ENCODE data around the gene DCT. TPM values are rescaled to one million over a fixed set of nuclear protein-coding genes. Genes with fewer than 3 reads are reported as not detected.

The DCT gene
- total and polyA plus RNA-seq, 2 of the 8 experiments (the other 6 are each of a cell fraction or from before 2014, with no cell fraction given) = 0.02 TPM; not detected in 1

- Histone ChIP-seq H2AK5ac (ENCODE audit: low read depth, low read length) (no peak overlapping the region), H3K14ac (ENCODE audit: insufficient read length) (no peak overlapping the region), H3K27ac (ENCODE audit: low read depth, low read length) (no peak overlapping the region), H2BK20ac (ENCODE audit: low read length) (no peak overlapping the region), H3K23me2 (ENCODE audit: low read depth, low read length) (no peaks in the 10 kb centered on the region), H3K79me1 (ENCODE audit: low read depth, low read length) (no peaks in the 10 kb centered on the region), H3K9me3 (ENCODE audit: insufficient read depth in 2 of 2, low read depth in 1 of 2, low read length in 1 of 2) (no peaks in the 10 kb centered on the region), H3K36me3 (ENCODE audit: control insufficient read depth in 2 of 4, insufficient read depth in 4 of 4, low read length in 3 of 4) (no peaks in the 10 kb centered on the region), H4K20me1 (replicated peaks in 1 of 2; ENCODE audit: control insufficient read depth in 1 of 2, insufficient read depth in 2 of 2, low read length in 2 of 2) (no peaks in the 10 kb centered on the region), H2BK5ac (ENCODE audit: low read depth, low read length) (no peak overlapping the region), H3K4me1 (replicated peaks in 1 of 4; ENCODE audit: control insufficient read depth in 3 of 4, insufficient read depth in 4 of 4, low read length in 3 of 4) (peaks cover 0 to 3% (median under 1%) of the 10 kb centered on the region in 4 experiments; a peak in 2 of 7 replicates), H3K23ac (ENCODE audit: insufficient read length) (no peak overlapping the region), H3K56ac (replicated peaks; ENCODE audit: insufficient read length, low read depth, low read length) (no peak overlapping the region), H2BK120ac (replicated peaks; ENCODE audit: low read depth, low read length) (no peak overlapping the region), H4K5ac (ENCODE audit: insufficient read length, low read depth, low read length) (no peak overlapping the region), H3K79me2 (ENCODE audit: control insufficient read depth in 1 of 2, insufficient read depth in 2 of 2, low read length in 2 of 2) (no peaks in the 10 kb centered on the region), H3K18ac (ENCODE audit: extremely low read depth, low read length) (no peak overlapping the region), H2BK15ac (ENCODE audit: low read length) (no peak overlapping the region), H2AFZ (ENCODE audit: low read length) (no peak overlapping the region), H3K4ac (replicated peaks; ENCODE audit: insufficient read length, low read depth, low read length) (no peak overlapping the region), H4K91ac (replicated peaks; ENCODE audit: insufficient read length, low read length) (no peak overlapping the region), H3K9ac (replicated peaks in 1 of 4; ENCODE audit: extremely low read depth in 1 of 4, low read depth in 3 of 4, low read length in 3 of 4) (no peak overlapping the region), H3K27me3 (replicated peaks in 1 of 4; ENCODE audit: control insufficient read depth in 3 of 4, extremely low read depth in 1 of 4, insufficient read depth in 3 of 4, low read length in 3 of 4) (no peaks in the 10 kb centered on the region; a peak in 1 of 7 replicates), H4K8ac (ENCODE audit: extremely low read depth, insufficient read depth, low read length) (no peak overlapping the region), H2BK12ac (ENCODE audit: low read depth, low read length) (no peak overlapping the region), H3K4me2 (ENCODE audit: insufficient read depth in 1 of 2, low read depth in 2 of 2, low read length in 2 of 2) (no peak overlapping the region), H3K4me3 (ENCODE audit: extremely low read depth in 1 of 4, insufficient read depth in 2 of 4, low read depth in 3 of 4, low read length in 4 of 4) (no peak overlapping the region)
- POLR2A ChIA-PET (ENCODE audit: partially characterized antibody) = interaction anchor here (1.4 kb wide), 1 partner anchor 14 kb away, joined by 3 read pairs; no protein-coding TSS in a partner anchor
- no peak for FAIRE-seq
- no peak for TF ChIP-seq JUN (IDR thresholded peaks at IDR 0.05; ENCODE audit: low read depth, low read length)
- TF ChIP-seq ATF3 (IDR thresholded peaks at IDR 0.05; ENCODE audit: insufficient read depth, low read depth, low read length) = no peak
- TF ChIP-seq CHD1 (IDR thresholded peaks at IDR 0.05; ENCODE audit: low read depth, low read length) = no peak
- no peak for TF ChIP-seq POLR2AphosphoS5 (IDR thresholded peaks at IDR 0.05; ENCODE audit: low read depth, low read length)
- no peak for TF ChIP-seq EGR1 (IDR thresholded peaks at IDR 0.05; ENCODE audit: borderline replicate concordance, low read depth, low read length)
- no peak for TF ChIP-seq KDM5A (IDR thresholded peaks at IDR 0.05; ENCODE audit: low read length)
- no peak for TF ChIP-seq BRCA1 (IDR thresholded peaks at IDR 0.05; ENCODE audit: low read depth, low read length)
- no peak for TF ChIP-seq CREB1 (IDR thresholded peaks at IDR 0.05)
- CTCF ChIA-PET (ENCODE audit: partially characterized antibody) = interaction anchor here (0.7 to 12.2 kb wide), 6 partner anchors 17 to 1580 kb away, joined by 3 to 121 read pairs (median 4); no protein-coding TSS in a partner anchor
- no peak for DNase-seq (ENCODE audit: low read depth in 1 of 2, low spot score in 2 of 2)
Observed at GRCh38 chr13:94431987-94432386, 47.5 kb downstream of the DCT start.

Data from H1 (cell line).